ENCODE results near the gene LMX1B.

- TF ChIP-seq, protein P1, sequence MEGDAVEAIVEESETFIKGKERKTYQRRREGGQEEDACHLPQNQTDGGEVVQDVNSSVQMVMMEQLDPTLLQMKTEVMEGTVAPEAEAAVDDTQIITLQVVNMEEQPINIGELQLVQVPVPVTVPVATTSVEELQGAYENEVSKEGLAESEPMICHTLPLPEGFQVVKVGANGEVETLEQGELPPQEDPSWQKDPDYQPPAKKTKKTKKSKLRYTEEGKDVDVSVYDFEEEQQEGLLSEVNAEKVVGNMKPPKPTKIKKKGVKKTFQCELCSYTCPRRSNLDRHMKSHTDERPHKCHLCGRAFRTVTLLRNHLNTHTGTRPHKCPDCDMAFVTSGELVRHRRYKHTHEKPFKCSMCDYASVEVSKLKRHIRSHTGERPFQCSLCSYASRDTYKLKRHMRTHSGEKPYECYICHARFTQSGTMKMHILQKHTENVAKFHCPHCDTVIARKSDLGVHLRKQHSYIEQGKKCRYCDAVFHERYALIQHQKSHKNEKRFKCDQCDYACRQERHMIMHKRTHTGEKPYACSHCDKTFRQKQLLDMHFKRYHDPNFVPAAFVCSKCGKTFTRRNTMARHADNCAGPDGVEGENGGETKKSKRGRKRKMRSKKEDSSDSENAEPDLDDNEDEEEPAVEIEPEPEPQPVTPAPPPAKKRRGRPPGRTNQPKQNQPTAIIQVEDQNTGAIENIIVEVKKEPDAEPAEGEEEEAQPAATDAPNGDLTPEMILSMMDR (conservative IDR thresholded peaks at IDR 0.05 in 1 of 2, IDR thresholded peaks at IDR 0.05 in 1 of 2; ENCODE audit: extremely low read depth in 1 of 2, insufficient read depth in 1 of 2, low read depth in 1 of 2, low read length in 2 of 2), result no peak
- TF ChIP-seq EZH2 (IDR thresholded peaks at IDR 0.05; ENCODE audit: borderline replicate concordance, low read length), result no peak
These were observed 49.9 kb downstream of the LMX1B start for GRCh38 chr9:126663661-126664072.

Data from mammary epithelial cell (primary cell).